Mesothelial cell of epicardium (in vitro differentiated cells): ENCODE measurements around the gene JSRP1. TPM values are rescaled to one million over a fixed set of nuclear protein-coding genes. Genes with fewer than 3 reads are reported as not detected.

ENCODE experiments used
- DNase-seq, 2 experiments: peaks; one replicate each; pipeline ENCODE4 v3.0.0; 2021; ENCODE audit warnings: low spot score in 2 of 2; ENCODE audit not compliant: unreplicated experiment in 2 of 2
- H3K27ac Mint-ChIP-seq: 2 replicates; pipeline ENCODE4 v1.8.0; 2021; ENCODE audit warnings: mixed read lengths
- H3K27me3 Mint-ChIP-seq: 2 replicates; pipeline ENCODE4 v1.8.0; 2021; ENCODE audit warnings: low read depth, mixed read lengths
- H3K36me3 Mint-ChIP-seq: 2 replicates; pipeline ENCODE4 v1.8.0; 2021; ENCODE audit warnings: mixed read lengths
- H3K4me1 Mint-ChIP-seq: 2 replicates; pipeline ENCODE4 v1.8.0; 2021; ENCODE audit warnings: mixed read lengths
- H3K4me3 Mint-ChIP-seq: 2 replicates; pipeline ENCODE4 v1.8.0; 2021; ENCODE audit warnings: mild to moderate bottlenecking, moderate library complexity, mixed read lengths
- H3K9me3 Mint-ChIP-seq: 2 replicates; pipeline ENCODE4 v1.8.0; 2021; ENCODE audit warnings: mixed read lengths
- CTCF ChIP-seq: fragments of 200-600 bp; sonication (generic); IDR thresholded peaks from one replicate; pipeline ENCODE4 v1.5.0; 2021; ENCODE audit warnings: antibody characterized with exemption; ENCODE audit not compliant: unreplicated experiment
- total RNA-seq: library from RNA; stranded (reverse); gene quantifications from 3 replicates; pipeline ENCODE4 v1.2.1, GENCODE V29; 2021

Gene JSRP1
- total RNA-seq, 1 donor from 2014 or later = 0.80 TPM

GRCh38 chr19:2277138-2277537 is 20.9 kb upstream of the JSRP1 start:
- no peak overlapping the region for H3K27ac Mint-ChIP-seq
- H3K27me3 Mint-ChIP-seq = peaks cover 5% of the 10 kb centered on the region
- no peak for TF ChIP-seq CTCF
- DNase-seq = no peak
- no peaks in the 10 kb centered on the region for H3K9me3 Mint-ChIP-seq
- H3K36me3 Mint-ChIP-seq = peaks cover 8% of the 10 kb centered on the region
- H3K4me3 Mint-ChIP-seq = no peak overlapping the region
- peaks cover 18% of the 10 kb centered on the region for H3K4me1 Mint-ChIP-seq

- H3K4me1 Mint-ChIP-seq = peaks cover 19% of the 10 kb centered on the region
- no peak for DNase-seq
- no peak overlapping the region for H3K27ac Mint-ChIP-seq
- H3K36me3 Mint-ChIP-seq = peaks cover 11% of the 10 kb centered on the region
- no peak overlapping the region for H3K4me3 Mint-ChIP-seq
- no peak for TF ChIP-seq CTCF
- H3K9me3 Mint-ChIP-seq = no peaks in the 10 kb centered on the region
- H3K27me3 Mint-ChIP-seq = no peaks in the 10 kb centered on the region
These were observed 20.3 kb upstream of the JSRP1 start for GRCh38 chr19:2276429-2276986.

GRCh38 chr19:2275588-2276428 is 19.6 kb upstream of the JSRP1 start:
- DNase-seq = no peak
- H3K4me1 Mint-ChIP-seq = peaks cover 22% of the 10 kb centered on the region

GRCh38 chr19:2274931-2275535 is 18.8 kb upstream of the JSRP1 start:
- Mint-ChIP-seq H3K27me3 (no peaks in the 10 kb centered on the region), H3K36me3 (peaks cover 13% of the 10 kb centered on the region), H3K27ac (peak overlapping the region; percentile 59), H3K4me1 (peaks cover 22% of the 10 kb centered on the region), H3K4me3 (no peak overlapping the region), H3K9me3 (no peaks in the 10 kb centered on the region)
- peak in 1 of 2 experiments; percentile 57 for DNase-seq
- TF ChIP-seq CTCF = peak; percentile 35

More at GRCh38 chr19:2275588-2276428, 19.6 kb upstream of the JSRP1 start:
- no peak for TF ChIP-seq CTCF
- Mint-ChIP-seq H3K9me3 (no peaks in the 10 kb centered on the region), H3K36me3 (peaks cover 13% of the 10 kb centered on the region), H3K27ac (no peak overlapping the region), H3K27me3 (no peaks in the 10 kb centered on the region), H3K4me3 (no peak overlapping the region)

GRCh38 chr19:2274185-2274711 is 18.0 kb upstream of the JSRP1 start:
- peaks cover 13% of the 10 kb centered on the region for H3K36me3 Mint-ChIP-seq
- TF ChIP-seq CTCF = no peak
- H3K4me3 Mint-ChIP-seq = peak overlapping the region; percentile 55
- H3K27ac Mint-ChIP-seq = peak overlapping the region; percentile 90
- no peaks in the 10 kb centered on the region for H3K9me3 Mint-ChIP-seq
- H3K27me3 Mint-ChIP-seq = no peaks in the 10 kb centered on the region
- H3K4me1 Mint-ChIP-seq = peaks cover 22% of the 10 kb centered on the region
- DNase-seq = no peak
